KMS-11 (cell line): ENCODE measurements around the gene GARS1.
A peak's percentile ranks its signal among the peaks of the same experiment; 100 is the strongest.

Source experiments
- H2AFZ ChIP-seq: fragments of 200-600 bp; sonication (generic); 2 replicates; pipeline ENCODE4 v1.6.1; 2016; ENCODE audit warnings: antibody characterized with exemption, mixed run types, low read depth
- H3K27ac ChIP-seq: fragments of 200-600 bp; sonication (generic); 2 replicates; pipeline ENCODE4 v1.6.1; 2016; ENCODE audit warnings: mild to moderate bottlenecking, mixed run types
- H3K27me3 ChIP-seq: fragments of 200-600 bp; sonication (generic); 2 replicates; pipeline ENCODE4 v1.6.1; 2017; ENCODE audit warnings: mild to moderate bottlenecking, low read depth, mixed run types, moderate library complexity; ENCODE audit not compliant: insufficient read depth
- H3K36me3 ChIP-seq: fragments of 200-600 bp; sonication (generic); 2 replicates; pipeline ENCODE4 v1.6.1; 2017; ENCODE audit warnings: mild to moderate bottlenecking, mixed run types; ENCODE audit not compliant: insufficient read depth
- H3K4me1 ChIP-seq: fragments of 200-600 bp; sonication (generic); 2 replicates; pipeline ENCODE4 v1.6.1; 2016; ENCODE audit warnings: mild to moderate bottlenecking, low read depth, mixed run types; ENCODE audit not compliant: poor library complexity, severe bottlenecking
- H3K4me2 ChIP-seq: fragments of 200-600 bp; sonication (generic); 2 replicates; pipeline ENCODE4 v1.7.0; 2016; ENCODE audit warnings: mild to moderate bottlenecking, mixed run types
- H3K4me3 ChIP-seq: fragments of 200-600 bp; sonication (generic); IDR thresholded peaks from 2 replicates; pipeline ENCODE4 v1.6.1; 2017; ENCODE audit warnings: low read depth, low read length, mixed read lengths; ENCODE audit not compliant: insufficient read depth
- H3K79me2 ChIP-seq: fragments of 200-600 bp; sonication (generic); 2 replicates; pipeline ENCODE4 v1.6.1; 2016; ENCODE audit warnings: low read depth, mixed run types; ENCODE audit not compliant: insufficient read depth
- H3K9ac ChIP-seq: fragments of 200-600 bp; sonication (generic); 2 replicates; pipeline ENCODE4 v1.6.1; 2016; ENCODE audit warnings: mild to moderate bottlenecking, mixed run types
- H4K20me1 ChIP-seq: fragments of 200-600 bp; sonication (generic); 2 replicates; pipeline ENCODE4 v1.6.1; 2016; ENCODE audit warnings: mild to moderate bottlenecking, mixed run types; ENCODE audit not compliant: insufficient read depth
- CTCF ChIP-seq: fragments of 200-600 bp; sonication (generic); conservative IDR thresholded peaks from 2 replicates; pipeline ENCODE4 v1.6.1; 2017; ENCODE audit warnings: low read depth, mild to moderate bottlenecking, antibody characterized with exemption, low read length, moderate library complexity, mixed read lengths

Gene GARS1

GRCh38 chr7:30562498-30562897, 32.2 kb upstream of the GARS1 start:
- Histone ChIP-seq H3K79me2 (no peaks in the 10 kb centered on the region), H4K20me1 (no peaks in the 10 kb centered on the region), H3K4me2 (no peak overlapping the region), H2AFZ (no peak overlapping the region), H3K4me1 (no peaks in the 10 kb centered on the region), H3K27me3 (no peaks in the 10 kb centered on the region), H3K9ac (no peak overlapping the region), H3K4me3 (no peak overlapping the region), H3K36me3 (no peaks in the 10 kb centered on the region), H3K27ac (no peak overlapping the region)
- no peak for TF ChIP-seq CTCF

- TF ChIP-seq CTCF, result no peak
- no peaks in the 10 kb centered on the region for H3K4me1 ChIP-seq
- no peaks in the 10 kb centered on the region for H3K27me3 ChIP-seq
- H3K79me2 ChIP-seq, result no peaks in the 10 kb centered on the region
- H2AFZ ChIP-seq, result no peak overlapping the region
- no peak overlapping the region for H3K4me3 ChIP-seq
- no peaks in the 10 kb centered on the region for H4K20me1 ChIP-seq
- no peak overlapping the region for H3K4me2 ChIP-seq
- no peak overlapping the region for H3K9ac ChIP-seq
- H3K27ac ChIP-seq, result no peak overlapping the region
- no peaks in the 10 kb centered on the region for H3K36me3 ChIP-seq
Measured at GRCh38 chr7:30562909-30563308, 31.8 kb upstream of the GARS1 start.

GRCh38 chr7:30563326-30563942, 31.2 kb upstream of the GARS1 start:
- Histone ChIP-seq H4K20me1 (no peaks in the 10 kb centered on the region), H3K4me2 (no peak overlapping the region), H3K4me1 (no peaks in the 10 kb centered on the region), H3K79me2 (no peaks in the 10 kb centered on the region), H3K27me3 (no peaks in the 10 kb centered on the region), H3K4me3 (no peak overlapping the region), H3K9ac (no peak overlapping the region), H3K36me3 (no peaks in the 10 kb centered on the region), H3K27ac (no peak overlapping the region), H2AFZ (no peak overlapping the region)
- no peak for TF ChIP-seq CTCF

GRCh38 chr7:30564243-30564892, 30.3 kb upstream of the GARS1 start:
- H3K36me3 ChIP-seq, result no peaks in the 10 kb centered on the region
- no peak overlapping the region for H2AFZ ChIP-seq
- H3K4me2 ChIP-seq, result no peak overlapping the region
- H3K4me1 ChIP-seq, result no peaks in the 10 kb centered on the region
- H3K4me3 ChIP-seq, result no peak overlapping the region
- no peak overlapping the region for H3K9ac ChIP-seq
- H3K27ac ChIP-seq, result no peak overlapping the region
- H3K27me3 ChIP-seq, result no peaks in the 10 kb centered on the region
- peak; percentile 90 for TF ChIP-seq CTCF
- no peaks in the 10 kb centered on the region for H4K20me1 ChIP-seq
- no peaks in the 10 kb centered on the region for H3K79me2 ChIP-seq
